ENCODE measurements around the gene GABBR2. TPM values are rescaled to one million over a fixed set of nuclear protein-coding genes. Genes with fewer than 3 reads are reported as not detected.
A peak's percentile ranks its signal among the peaks of the same experiment; 100 is the strongest.

Gene GABBR2
- 0.76 and 0.98 TPM in 2 replicates for total RNA-seq (2021)
- percentile 19 among the genes with signal in this experiment for Bru-seq, nascent RNA
- percentile 15 among the genes with signal in this experiment for BruChase-seq, experiment 1, labeled RNA remaining after a 2-hour chase
- percentile 12 among the genes with signal in this experiment for BruChase-seq, experiment 2, labeled RNA remaining after a 6-hour chase
- long read RNA-seq, full-length matches to known transcripts: 1 of 4 reads
- long read RNA-seq, partial matches to known transcripts: 0 of 4 reads
- long read RNA-seq, other reads (novel, unspliced or antisense): 3 of 4 reads

- CTCF ChIA-PET: no interaction called here
- POLR2A ChIA-PET (ENCODE audit: unreplicated experiment): no interaction called here
- TF ChIP-seq EZH2 (IDR thresholded peaks at IDR 0.05; ENCODE audit: low read depth) (no peak), CTCF (conservative IDR thresholded peaks at IDR 0.05) (no peak)
- H3K9me2 ChIP-seq (ENCODE audit: insufficient read depth): no peaks in the 10 kb centered on the region
- peak within 1 kb of the TSS; percentile 60 for H3K4me3 ChIP-seq
- H3K79me2 ChIP-seq (ENCODE audit: low read depth): peaks cover 13% of the 10 kb centered on the region; the same call in 1 of the 2 replicates
- DNase-seq: no peak
- intact Hi-C loops (cut with micrococcal nuclease; ENCODE audit: unreplicated experiment): loop anchor here (5.0 to 10.0 kb wide), 2 partner anchors 172 to 634 kb away; no protein-coding TSS in a partner anchor
- no peaks in the 10 kb centered on the region for H3K9me3 ChIP-seq (ENCODE audit: insufficient read depth, low read depth)
- H3K27me3 ChIP-seq (ENCODE audit: insufficient read depth, low read depth): peaks cover 22% of the 10 kb centered on the region
- peaks cover 9% of the 10 kb centered on the region; the same call in 1 of the 2 replicates for H3F3A ChIP-seq (ENCODE audit: insufficient read depth, low read depth)
- no TSS peak for BruUV-seq (replicated peaks)
- H2AFZ ChIP-seq: peak within 1 kb of the TSS; percentile 71
- no peaks in the 10 kb centered on the region for H3K36me3 ChIP-seq (ENCODE audit: low read depth)
- no peak within 1 kb of the TSS for H3K27ac ChIP-seq
- peak within 1 kb of the TSS; percentile 94 for H3K4me2 ChIP-seq
- H4K20me1 ChIP-seq (ENCODE audit: insufficient read depth): no peaks in the 10 kb centered on the region
- H3K4me1 ChIP-seq (replicated peaks; ENCODE audit: insufficient read depth): peaks cover 6% of the 10 kb centered on the region
Observed at GRCh38 chr9:98708933-98709911, at the start of gene GABBR2. GABBR2 (minus strand) TSS chr9:98708935; CDS start chr9:98708737, 198 bp downstream.

GRCh38 chr9:98755006-98755618 is 46.4 kb upstream of the GABBR2 start:
- Histone ChIP-seq H3K27ac (no peak overlapping the region), H2AFZ (no peak overlapping the region), H3K9me3 (ENCODE audit: insufficient read depth, low read depth) (no peaks in the 10 kb centered on the region), H3K4me2 (no peak overlapping the region), H3F3A (ENCODE audit: insufficient read depth, low read depth) (no peaks in the 10 kb centered on the region), H3K4me3 (no peak overlapping the region), H3K9me2 (ENCODE audit: insufficient read depth) (no peaks in the 10 kb centered on the region), H4K20me1 (ENCODE audit: insufficient read depth) (no peaks in the 10 kb centered on the region), H3K4me1 (replicated peaks; ENCODE audit: insufficient read depth) (no peaks in the 10 kb centered on the region), H3K27me3 (ENCODE audit: insufficient read depth, low read depth) (no peaks in the 10 kb centered on the region), H3K79me2 (ENCODE audit: low read depth) (no peaks in the 10 kb centered on the region), H3K36me3 (ENCODE audit: low read depth) (peaks cover 14% of the 10 kb centered on the region)
- no peak for DNase-seq
- intact Hi-C loops (cut with micrococcal nuclease; ENCODE audit: unreplicated experiment): no loop called here
- ChIA-PET POLR2A (ENCODE audit: unreplicated experiment) (no interaction called here), CTCF (interaction anchor here (0.6 kb wide), 1 partner anchor 9 kb away, joined by 3 read pairs; no protein-coding TSS in a partner anchor)
- TF ChIP-seq EZH2 (IDR thresholded peaks at IDR 0.05; ENCODE audit: low read depth): no peak
- TF ChIP-seq CTCF (conservative IDR thresholded peaks at IDR 0.05): no peak
- no TSS peak for BruUV-seq (replicated peaks)

GRCh38 chr9:98751210-98751609 is 42.5 kb upstream of the GABBR2 start:
- CTCF ChIA-PET: no interaction called here

More at GRCh38 chr9:98751210-98751609, 42.5 kb upstream of the GABBR2 start:
- Histone ChIP-seq H3K36me3 (ENCODE audit: low read depth) (0 out of 2 replicates have a peak, but pooled peaks cover 10% of the 10 kb centered on the region), H3K27me3 (ENCODE audit: insufficient read depth, low read depth) (no peaks in the 10 kb centered on the region), H3K9me2 (ENCODE audit: insufficient read depth) (no peaks in the 10 kb centered on the region), H3K79me2 (ENCODE audit: low read depth) (no peaks in the 10 kb centered on the region), H3K4me3 (no peak overlapping the region), H2AFZ (no peak overlapping the region), H3K4me1 (replicated peaks; ENCODE audit: insufficient read depth) (no peaks in the 10 kb centered on the region), H3K27ac (no peak overlapping the region), H3F3A (ENCODE audit: insufficient read depth, low read depth) (no peaks in the 10 kb centered on the region), H3K4me2 (no peak overlapping the region), H4K20me1 (ENCODE audit: insufficient read depth) (no peaks in the 10 kb centered on the region; the same call in 1 of the 2 replicates), H3K9me3 (ENCODE audit: insufficient read depth, low read depth) (no peaks in the 10 kb centered on the region)
- intact Hi-C loops (cut with micrococcal nuclease; ENCODE audit: unreplicated experiment): no loop called here
- POLR2A ChIA-PET (ENCODE audit: unreplicated experiment): no interaction called here
- DNase-seq: no peak
- no TSS peak for BruUV-seq (replicated peaks)
- TF ChIP-seq CTCF (conservative IDR thresholded peaks at IDR 0.05) (no peak), EZH2 (IDR thresholded peaks at IDR 0.05; ENCODE audit: low read depth) (no peak)
